GM10266 (cell line): Measurements from ENCODE around the gene RNU7-1.
A peak's percentile ranks its signal among the peaks of the same experiment; 100 is the strongest.

Experiments used
- DNase-seq: peaks from one replicate; pipeline ENCODE4 v3.0.0; 2012; ENCODE audit errors: extremely low spot score
- TF ChIP-seq, protein P1 (sequence below): IDR thresholded peaks from 2 replicates; pipeline ENCODE4 v1.5.1; 2012; ENCODE audit warnings: mild to moderate bottlenecking, low read depth; ENCODE audit not compliant: control insufficient read depth, insufficient read depth; ENCODE audit errors: missing control alignments

RNU7-1 gene

DNA sequence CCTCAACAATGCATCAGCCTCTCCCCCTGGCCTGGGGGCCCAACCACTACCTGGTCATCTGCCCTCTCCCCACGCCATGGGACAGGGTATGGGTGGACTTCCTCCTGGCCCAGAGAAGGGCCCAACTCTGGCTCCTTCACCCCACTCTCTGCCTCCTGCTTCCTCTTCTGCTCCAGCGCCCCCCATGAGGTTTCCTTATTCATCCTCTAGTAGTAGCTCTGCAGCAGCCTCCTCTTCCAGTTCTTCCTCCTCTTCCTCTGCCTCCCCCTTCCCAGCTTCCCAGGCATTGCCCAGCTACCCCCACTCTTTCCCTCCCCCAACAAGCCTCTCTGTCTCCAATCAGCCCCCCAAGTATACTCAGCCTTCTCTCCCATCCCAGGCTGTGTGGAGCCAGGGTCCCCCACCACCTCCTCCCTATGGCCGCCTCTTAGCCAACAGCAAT, 7.4 kb upstream of the RNU7-1 start:
- DNase-seq: no peak
- TF ChIP-seq, protein P1, sequence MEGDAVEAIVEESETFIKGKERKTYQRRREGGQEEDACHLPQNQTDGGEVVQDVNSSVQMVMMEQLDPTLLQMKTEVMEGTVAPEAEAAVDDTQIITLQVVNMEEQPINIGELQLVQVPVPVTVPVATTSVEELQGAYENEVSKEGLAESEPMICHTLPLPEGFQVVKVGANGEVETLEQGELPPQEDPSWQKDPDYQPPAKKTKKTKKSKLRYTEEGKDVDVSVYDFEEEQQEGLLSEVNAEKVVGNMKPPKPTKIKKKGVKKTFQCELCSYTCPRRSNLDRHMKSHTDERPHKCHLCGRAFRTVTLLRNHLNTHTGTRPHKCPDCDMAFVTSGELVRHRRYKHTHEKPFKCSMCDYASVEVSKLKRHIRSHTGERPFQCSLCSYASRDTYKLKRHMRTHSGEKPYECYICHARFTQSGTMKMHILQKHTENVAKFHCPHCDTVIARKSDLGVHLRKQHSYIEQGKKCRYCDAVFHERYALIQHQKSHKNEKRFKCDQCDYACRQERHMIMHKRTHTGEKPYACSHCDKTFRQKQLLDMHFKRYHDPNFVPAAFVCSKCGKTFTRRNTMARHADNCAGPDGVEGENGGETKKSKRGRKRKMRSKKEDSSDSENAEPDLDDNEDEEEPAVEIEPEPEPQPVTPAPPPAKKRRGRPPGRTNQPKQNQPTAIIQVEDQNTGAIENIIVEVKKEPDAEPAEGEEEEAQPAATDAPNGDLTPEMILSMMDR: no peak

DNA sequence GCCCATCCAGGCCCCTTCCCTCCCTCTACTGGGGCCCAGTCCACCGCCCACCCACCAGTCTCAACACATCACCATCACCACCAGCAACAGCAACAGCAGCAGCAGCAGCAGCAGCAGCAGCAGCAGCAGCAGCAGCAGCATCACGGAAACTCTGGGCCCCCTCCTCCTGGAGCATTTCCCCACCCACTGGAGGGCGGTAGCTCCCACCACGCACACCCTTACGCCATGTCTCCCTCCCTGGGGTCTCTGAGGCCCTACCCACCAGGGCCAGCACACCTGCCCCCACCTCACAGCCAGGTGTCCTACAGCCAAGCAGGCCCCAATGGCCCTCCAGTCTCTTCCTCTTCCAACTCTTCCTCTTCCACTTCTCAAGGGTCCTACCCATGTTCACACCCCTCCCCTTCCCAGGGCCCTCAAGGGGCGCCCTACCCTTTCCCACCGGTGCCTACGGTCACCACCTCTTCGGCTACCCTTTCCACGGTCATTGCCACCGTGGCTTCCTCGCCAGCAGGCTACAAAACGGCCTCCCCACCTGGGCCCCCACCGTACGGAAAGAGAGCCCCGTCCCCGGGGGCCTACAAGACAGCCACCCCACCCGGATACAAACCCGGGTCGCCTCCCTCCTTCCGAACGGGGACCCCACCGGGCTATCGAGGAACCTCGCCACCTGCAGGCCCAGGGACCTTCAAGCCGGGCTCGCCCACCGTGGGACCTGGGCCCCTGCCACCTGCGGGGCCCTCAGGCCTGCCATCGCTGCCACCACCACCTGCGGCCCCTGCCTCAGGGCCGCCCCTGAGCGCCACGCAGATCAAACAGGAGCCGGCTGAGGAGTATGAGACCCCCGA, 6.8 kb upstream of the RNU7-1 start:
- TF ChIP-seq, protein P1: no peak
- peak; percentile 67 for DNase-seq

DNA sequence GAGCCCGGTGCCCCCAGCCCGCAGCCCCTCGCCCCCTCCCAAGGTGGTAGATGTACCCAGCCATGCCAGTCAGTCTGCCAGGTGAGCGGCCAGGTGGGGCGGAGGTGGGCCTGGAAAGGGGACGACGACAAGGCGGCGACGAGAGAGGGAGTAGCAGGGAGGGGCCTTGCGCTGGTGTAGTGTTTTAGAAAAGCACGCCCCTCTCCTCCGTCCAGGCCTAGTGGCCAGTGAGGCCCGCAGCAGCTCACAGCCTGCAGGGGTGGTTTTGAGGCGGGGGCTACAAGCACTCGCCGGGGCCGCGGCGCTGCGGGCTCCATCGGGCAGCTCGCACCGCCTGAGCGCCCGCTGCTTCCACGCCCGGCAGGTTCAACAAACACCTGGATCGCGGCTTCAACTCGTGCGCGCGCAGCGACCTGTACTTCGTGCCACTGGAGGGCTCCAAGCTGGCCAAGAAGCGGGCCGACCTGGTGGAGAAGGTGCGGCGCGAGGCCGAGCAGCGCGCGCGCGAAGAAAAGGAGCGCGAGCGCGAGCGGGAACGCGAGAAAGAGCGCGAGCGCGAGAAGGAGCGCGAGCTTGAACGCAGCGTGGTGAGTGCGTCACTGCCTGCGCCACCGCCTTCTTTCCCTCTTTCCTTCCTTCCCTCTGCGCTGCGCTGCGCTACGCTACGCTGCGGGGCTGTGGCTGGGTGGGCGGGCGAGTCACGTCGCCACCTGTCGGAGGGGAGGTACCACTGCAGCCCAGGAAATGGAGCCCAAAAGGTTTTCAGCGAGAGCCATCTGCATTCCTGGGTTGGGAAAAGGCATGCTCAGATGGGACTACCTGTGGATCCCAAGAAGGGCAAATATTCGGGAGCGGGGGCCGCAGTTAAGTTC, 5.9 kb upstream of the RNU7-1 start:
- TF ChIP-seq, protein P1: peak; percentile 99
- DNase-seq: peak; percentile 85

DNA sequence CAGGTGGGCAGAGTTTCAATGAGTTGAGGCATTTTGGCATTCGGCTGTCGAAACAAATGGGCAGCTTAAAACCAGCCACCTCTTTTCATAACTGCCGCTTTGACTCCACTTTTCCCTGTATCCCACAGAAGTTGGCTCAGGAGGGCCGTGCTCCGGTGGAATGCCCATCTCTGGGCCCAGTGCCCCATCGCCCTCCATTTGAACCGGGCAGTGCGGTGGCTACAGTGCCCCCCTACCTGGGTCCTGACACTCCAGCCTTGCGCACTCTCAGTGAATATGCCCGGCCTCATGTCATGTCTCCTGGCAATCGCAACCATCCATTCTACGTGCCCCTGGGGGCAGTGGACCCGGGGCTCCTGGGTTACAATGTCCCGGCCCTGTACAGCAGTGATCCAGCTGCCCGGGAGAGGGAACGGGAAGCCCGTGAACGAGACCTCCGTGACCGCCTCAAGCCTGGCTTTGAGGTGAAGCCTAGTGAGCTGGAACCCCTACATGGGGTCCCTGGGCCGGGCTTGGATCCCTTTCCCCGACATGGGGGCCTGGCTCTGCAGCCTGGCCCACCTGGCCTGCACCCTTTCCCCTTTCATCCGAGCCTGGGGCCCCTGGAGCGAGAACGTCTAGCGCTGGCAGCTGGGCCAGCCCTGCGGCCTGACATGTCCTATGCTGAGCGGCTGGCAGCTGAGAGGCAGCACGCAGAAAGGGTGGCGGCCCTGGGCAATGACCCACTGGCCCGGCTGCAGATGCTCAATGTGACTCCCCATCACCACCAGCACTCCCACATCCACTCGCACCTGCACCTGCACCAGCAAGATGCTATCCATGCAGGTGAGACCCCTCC, 5.0 kb upstream of the RNU7-1 start:
- DNase-seq: no peak

DNA sequence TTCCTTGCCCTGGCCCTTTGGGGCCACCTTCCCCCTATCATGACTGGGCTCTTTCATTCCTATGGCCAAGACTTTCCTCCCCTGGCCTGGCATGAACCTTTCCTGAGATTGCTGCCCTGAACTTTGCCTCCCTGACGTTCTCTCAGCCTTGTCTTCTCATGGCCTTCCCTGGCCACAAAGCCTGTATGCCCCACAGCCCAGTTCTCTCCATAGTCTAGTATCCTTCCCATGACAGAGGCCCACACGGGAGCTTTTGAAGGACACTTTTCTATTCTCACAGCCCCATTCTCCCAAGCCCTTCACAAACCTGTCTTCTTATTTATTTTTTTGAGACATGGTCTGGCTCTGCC, 4.5 kb upstream of the RNU7-1 start:
- TF ChIP-seq, protein P1: no peak
- no peak for DNase-seq

More for the DNA sequence above, 5.0 kb upstream of the RNU7-1 start:
- TF ChIP-seq, protein P1: no peak

DNA sequence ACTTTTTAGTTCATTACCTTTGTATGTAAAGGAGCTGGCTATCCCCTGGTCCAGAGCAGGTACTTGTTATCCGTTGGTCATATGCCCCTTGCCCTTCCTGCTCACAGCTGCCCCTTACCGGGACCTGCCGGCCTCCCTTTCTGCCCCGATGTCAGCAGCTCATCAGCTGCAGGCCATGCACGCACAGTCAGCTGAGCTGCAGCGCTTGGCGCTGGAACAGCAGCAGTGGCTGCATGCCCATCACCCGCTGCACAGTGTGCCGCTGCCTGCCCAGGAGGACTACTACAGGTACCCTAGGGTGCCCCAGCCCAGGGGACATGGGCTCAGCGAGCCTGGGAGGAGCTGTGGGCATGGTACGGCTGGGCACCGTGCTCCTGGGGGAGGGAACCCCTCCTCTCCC, 2.3 kb upstream of the RNU7-1 start:
- TF ChIP-seq, protein P1: no peak
- no peak for DNase-seq
